Measurements from ENCODE around the gene GIN1. TPM values are rescaled to one million over a fixed set of nuclear protein-coding genes. Genes with fewer than 3 reads are reported as not detected.
A peak's percentile ranks its signal among the peaks of the same experiment; 100 is the strongest.

GIN1 gene
- total RNA-seq, 2 experiments from 2014 or later: 2.7 to 2.9 TPM

DNA sequence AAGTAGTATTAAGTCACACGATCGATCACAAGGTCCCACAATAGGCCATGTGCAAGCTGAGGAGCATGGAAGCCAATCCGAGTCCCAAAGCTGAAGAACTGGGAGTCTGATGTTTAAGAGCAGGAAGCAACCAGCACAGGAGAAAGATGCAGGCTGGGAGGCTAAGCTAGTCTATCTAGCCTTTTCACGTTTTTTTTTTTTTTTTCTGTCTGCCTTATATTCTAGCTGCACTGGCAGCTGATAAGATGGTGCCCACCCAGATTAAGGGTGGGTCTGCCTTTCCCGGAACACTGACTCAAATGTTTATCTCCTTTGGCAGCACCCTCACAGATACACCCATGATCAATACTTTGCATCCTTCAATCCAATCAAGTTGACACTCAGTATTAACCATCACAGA lies 6.6 kb upstream of the GIN1 start:
- no peak for DNase-seq
- Histone ChIP-seq H3K9me3 (ENCODE audit: control insufficient read depth in 1 of 2, insufficient read depth in 1 of 2, low read length in 2 of 2) (no peaks in the 10 kb centered on the region), H3K27ac (ENCODE audit: low read depth in 1 of 2, low read length in 2 of 2) (no peak overlapping the region), H3K27me3 (ENCODE audit: control insufficient read depth in 1 of 2, insufficient read depth in 2 of 2, low read length in 2 of 2) (no peaks in the 10 kb centered on the region), H3K4me3 (ENCODE audit: low read length) (no peak overlapping the region), H3K4me1 (ENCODE audit: insufficient read depth, low read length) (peaks cover 6% of the 10 kb centered on the region), H3K36me3 (ENCODE audit: insufficient read depth, low read length) (peaks cover 6% of the 10 kb centered on the region)
- Mint-ChIP-seq H3K27me3 (no peaks in the 10 kb centered on the region), H3K27ac (no peak overlapping the region), H3K4me1 (ENCODE audit: low read depth) (peaks cover 80% of the 10 kb centered on the region), H3K36me3 (ENCODE audit: low read depth) (peaks cover 24% of the 10 kb centered on the region), H3K9me3 (no peaks in the 10 kb centered on the region), H3K4me3 (no peak overlapping the region)
- intact Hi-C loops (cut with DNase I, micrococcal nuclease): no loop called here
- ChIA-PET POLR2A (interaction anchor here (0.5 kb wide), 1 partner anchor 372 kb away, joined by 4 read pairs; no protein-coding TSS in a partner anchor), CTCF (interaction anchor here (1.6 kb wide), 1 partner anchor 13 kb away, joined by 6 read pairs; no protein-coding TSS in a partner anchor)
- TF ChIP-seq CTCF (IDR thresholded peaks at IDR 0.05): no peak
- no peak for ATAC-seq (ENCODE audit: poor library complexity)

DNA sequence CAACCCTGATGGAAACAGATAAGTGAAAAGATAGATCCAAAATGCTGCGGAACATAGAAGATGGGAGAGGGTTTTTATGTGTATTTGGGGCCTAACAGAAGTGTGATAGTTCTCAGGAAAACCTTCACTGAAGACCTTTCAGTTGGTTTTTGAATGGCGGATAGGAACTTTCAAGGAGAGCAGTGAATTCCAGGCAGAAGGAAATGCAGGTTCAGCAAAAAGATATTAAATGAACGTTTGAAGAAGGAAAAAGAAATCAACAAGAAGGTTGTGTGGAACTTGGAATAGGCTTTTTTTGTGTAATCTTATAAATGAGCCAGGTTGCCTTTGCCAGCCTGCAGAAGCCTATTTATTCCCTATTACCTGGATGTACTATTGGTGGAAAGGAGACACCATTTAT lies 2.3 kb upstream of the GIN1 start:
- Mint-ChIP-seq H3K27ac (no peak overlapping the region), H3K9me3 (no peaks in the 10 kb centered on the region), H3K4me3 (peak overlapping the region; percentile 98), H3K27me3 (no peaks in the 10 kb centered on the region), H3K4me1 (ENCODE audit: low read depth) (peaks cover 81% of the 10 kb centered on the region), H3K36me3 (ENCODE audit: low read depth) (peaks cover 28% of the 10 kb centered on the region)
- H3K36me3 ChIP-seq (ENCODE audit: insufficient read depth, low read length): no peaks in the 10 kb centered on the region
- H3K9me3 ChIP-seq (ENCODE audit: control insufficient read depth in 1 of 2, insufficient read depth in 1 of 2, low read length in 2 of 2): no peaks in the 10 kb centered on the region
- POLR2A ChIA-PET: no interaction called here
- CTCF ChIA-PET: no interaction called here
- peaks cover 13% of the 10 kb centered on the region for H3K4me1 ChIP-seq (ENCODE audit: insufficient read depth, low read length)
- TF ChIP-seq CTCF (IDR thresholded peaks at IDR 0.05): no peak
- intact Hi-C loops (cut with DNase I, micrococcal nuclease): loop anchor here in 1 of 2 experiments (5.0 kb wide), 1 partner anchor 135 kb away; the partner anchor contains the start of gene MACIR
- DNase-seq: no peak
- H3K27me3 ChIP-seq (ENCODE audit: control insufficient read depth in 1 of 2, insufficient read depth in 2 of 2, low read length in 2 of 2): no peaks in the 10 kb centered on the region
- ATAC-seq (ENCODE audit: poor library complexity): no peak
- H3K4me3 ChIP-seq (ENCODE audit: low read length): no peak overlapping the region
- H3K27ac ChIP-seq (ENCODE audit: low read depth in 1 of 2, low read length in 2 of 2): no peak overlapping the region

GRCh38 chr5:103120607-103121200 lies 766 bp upstream of the GIN1 start:
- CTCF ChIA-PET: interaction anchor here (1.2 kb wide), 2 partner anchors 12 to 64 kb away, joined by 3 read pairs; no protein-coding TSS in a partner anchor
- Mint-ChIP-seq H3K36me3 (ENCODE audit: low read depth) (peaks cover 28% of the 10 kb centered on the region), H3K27me3 (no peaks in the 10 kb centered on the region), H3K4me1 (ENCODE audit: low read depth) (peaks cover 66% of the 10 kb centered on the region), H3K27ac (peak overlapping the region; percentile 97), H3K9me3 (no peaks in the 10 kb centered on the region), H3K4me3 (peak overlapping the region; percentile 98)
- POLR2A ChIA-PET: interaction anchor here (0.5 to 3.1 kb wide), 16 partner anchors 8 to 365 kb away, joined by 3 to 52 read pairs (median 6); partner anchors contain the start of genes MACIR and PAM
- peak overlapping the region; percentile 62 to 92 for H3K27ac ChIP-seq (ENCODE audit: low read depth in 1 of 2, low read length in 2 of 2)
- intact Hi-C loops (cut with DNase I, micrococcal nuclease): loop anchor here (2.0 to 5.0 kb wide), 2 partner anchors 137 to 138 kb away; partner anchors contain the start of gene MACIR (in 2 of the 2)
- ATAC-seq (ENCODE audit: poor library complexity): no peak
- H3K4me3 ChIP-seq (ENCODE audit: low read length): peak overlapping the region; percentile 86
- TF ChIP-seq CTCF (IDR thresholded peaks at IDR 0.05): no peak
- DNase-seq: peak in 2 of 14 experiments; percentile 1 to 29
- no peaks in the 10 kb centered on the region for H3K36me3 ChIP-seq (ENCODE audit: insufficient read depth, low read length)
- H3K9me3 ChIP-seq (ENCODE audit: control insufficient read depth in 1 of 2, insufficient read depth in 1 of 2, low read length in 2 of 2): no peaks in the 10 kb centered on the region
- no peaks in the 10 kb centered on the region for H3K27me3 ChIP-seq (ENCODE audit: control insufficient read depth in 1 of 2, insufficient read depth in 2 of 2, low read length in 2 of 2)
- H3K4me1 ChIP-seq (ENCODE audit: insufficient read depth, low read length): peaks cover 13% of the 10 kb centered on the region
